H1 (cell line): ENCODE data around the gene KLC4.

ENCODE experiments used
- CTCF ChIP-seq, 3 experiments: IDR thresholded peaks; 1 replicate in 2 of 3; 2 replicates in 1 of 3; pipeline versions ENCODE4 v1.5.1 to v1.6.1; 2011; ENCODE audit warnings: low read length in 3 of 3, mild to moderate bottlenecking in 3 of 3, inconsistent platforms in 2 of 3, low read depth in 1 of 3, moderate library complexity in 1 of 3; ENCODE audit not compliant: insufficient read depth in 1 of 3; ENCODE audit errors: control extremely low read depth in 1 of 3
- FOSL1 ChIP-seq: IDR thresholded peaks from 2 replicates; pipeline ENCODE4 v1.6.1; 2011; ENCODE audit warnings: mild to moderate bottlenecking, low read depth, low read length, moderate library complexity; ENCODE audit not compliant: insufficient read depth
- HDAC6 ChIP-seq: IDR thresholded peaks from one replicate; pipeline ENCODE4 v1.7.1; 2012; ENCODE audit warnings: low read depth, mild to moderate bottlenecking, inconsistent platforms, low read length, moderate library complexity
- ZNF274 ChIP-seq: IDR thresholded peaks from 2 replicates; pipeline ENCODE4 v1.7.0; 2012; ENCODE audit warnings: low read length, borderline replicate concordance; ENCODE audit errors: extremely low read depth

GRCh38 chr6:43092635-43093034 lies 33.2 kb downstream of the KLC4 start:
- no peak for TF ChIP-seq CTCF (IDR thresholded peaks at IDR 0.05; ENCODE audit: control extremely low read depth in 1 of 3, insufficient read depth in 1 of 3, low read depth in 1 of 3, low read length in 3 of 3)
- TF ChIP-seq FOSL1: no peak
- TF ChIP-seq HDAC6: no peak
- TF ChIP-seq ZNF274: no peak
